Testis (tissue), 3 donors: ENCODE data around the gene AGXT. TPM values are rescaled to one million over a fixed set of nuclear protein-coding genes. Genes with fewer than 3 reads are reported as not detected.

Experiments
- DNase-seq: peaks from one replicate; pipeline ENCODE4 v3.0.0-alpha.2; 2019
- H3K27ac ChIP-seq, 2 donors: fragments of 200-600 bp; sonication (generic); one replicate each; pipeline ENCODE4 v1.5.1; 2019
- H3K27me3 ChIP-seq: fragments of 200-600 bp; sonication (generic); one replicate; pipeline ENCODE4 v1.5.1; 2019
- H3K36me3 ChIP-seq: fragments of 200-600 bp; sonication (generic); one replicate; pipeline ENCODE4 v1.5.1; 2017; ENCODE audit warnings: low read depth; ENCODE audit errors: missing control alignments
- H3K4me1 ChIP-seq: fragments of 200-600 bp; sonication (generic); one replicate; pipeline ENCODE4 v1.5.1; 2019
- H3K4me3 ChIP-seq, 2 donors: fragments of 200-600 bp; sonication (generic); one replicate each; pipeline ENCODE4 v1.5.1; 2017 to 2019
- H3K9me3 ChIP-seq: fragments of 200-600 bp; sonication (generic); one replicate; pipeline ENCODE4 v1.5.1; 2017
- POLR2A ChIP-seq: fragments of 450-650 bp; IDR thresholded peaks from one replicate; pipeline ENCODE4 v1.6.1; 2017; ENCODE audit warnings: antibody characterized with exemption, mild to moderate bottlenecking, moderate library complexity
- WGBS, 2 donors: methylation state at CpG; one replicate each; pipeline ENCODE4 v1.1.5; 2018; 5-methylcytosine and 5-hydroxymethylcytosine counted together
- intact Hi-C: fragments of 100-400 bp; cut with DNase I; formaldehyde crosslinking; loops from one replicate; pipeline ENCODE4 v1.15.1; 2023; ENCODE audit warnings: low total_unique reads
- polyA plus RNA-seq: library from polyadenylated mRNA; stranded (reverse); fragments of 350-450 nt; fragmentation: Illumina TruSeq; extraction: RNeasy Lipid Tissue Mini Kit (QIAGEN cat#74804); gene quantifications from one replicate; pipeline ENCODE4 v1.2.3, GENCODE V29; 2014; ENCODE audit warnings: low read depth, low replicate concordance; ENCODE audit not compliant: insufficient read depth
- total RNA-seq, 2 donors: library from RNA; depleted of rRNA; stranded (reverse); fragments of >200 nt; gene quantifications; one replicate each; pipeline ENCODE4 v1.2.3, GENCODE V29; 2016
- TF ChIP-seq, protein P1 (sequence below), 3 experiments: fragments of 450-650 bp in 2 of 3; fragments of 200-600 bp in 1 of 3; sonication (generic) in 1 of 3; IDR thresholded peaks; one replicate each; pipeline ENCODE4 v1.5.1; 2016 to 2019; ENCODE audit warnings: antibody characterized with exemption in 3 of 3, mild to moderate bottlenecking in 2 of 3, moderate library complexity in 1 of 3

AGXT gene
- total and polyA plus RNA-seq, 3 donors from 2014 or later = 0.24 to 0.51 TPM; not detected in 1

DNA sequence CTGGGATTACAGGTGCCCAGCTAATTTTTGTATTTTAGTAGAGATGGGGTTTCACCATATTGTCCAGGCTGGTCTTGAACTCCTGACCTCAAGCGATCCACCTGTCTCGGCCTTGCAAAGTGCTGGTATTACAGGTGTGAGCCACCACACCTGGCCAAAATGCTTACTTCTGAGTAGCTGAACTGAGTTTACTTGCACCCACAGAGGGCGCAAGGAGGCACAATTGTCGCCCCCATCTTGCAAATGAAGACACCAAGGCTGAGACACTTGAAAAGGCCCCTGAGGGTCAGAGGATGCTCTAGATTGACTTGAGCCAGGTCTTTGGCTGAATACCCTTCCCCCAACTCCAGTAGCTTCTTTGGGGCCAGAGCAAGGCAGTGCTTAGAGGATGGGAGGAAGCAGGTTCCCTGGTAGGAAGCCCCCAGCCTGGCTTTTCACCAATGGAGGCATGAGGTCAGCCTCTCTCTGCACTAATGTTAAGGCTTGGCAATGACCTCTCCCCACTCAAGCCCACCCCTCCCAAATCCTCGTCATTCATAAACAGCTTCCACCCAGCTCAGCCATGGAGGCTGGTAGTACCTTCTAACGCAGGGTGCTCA, 34.1 kb upstream of the AGXT start:
- no peaks in the 10 kb centered on the region for H3K9me3 ChIP-seq
- no peak for DNase-seq
- no peak for TF ChIP-seq POLR2A
- TF ChIP-seq, protein P1, sequence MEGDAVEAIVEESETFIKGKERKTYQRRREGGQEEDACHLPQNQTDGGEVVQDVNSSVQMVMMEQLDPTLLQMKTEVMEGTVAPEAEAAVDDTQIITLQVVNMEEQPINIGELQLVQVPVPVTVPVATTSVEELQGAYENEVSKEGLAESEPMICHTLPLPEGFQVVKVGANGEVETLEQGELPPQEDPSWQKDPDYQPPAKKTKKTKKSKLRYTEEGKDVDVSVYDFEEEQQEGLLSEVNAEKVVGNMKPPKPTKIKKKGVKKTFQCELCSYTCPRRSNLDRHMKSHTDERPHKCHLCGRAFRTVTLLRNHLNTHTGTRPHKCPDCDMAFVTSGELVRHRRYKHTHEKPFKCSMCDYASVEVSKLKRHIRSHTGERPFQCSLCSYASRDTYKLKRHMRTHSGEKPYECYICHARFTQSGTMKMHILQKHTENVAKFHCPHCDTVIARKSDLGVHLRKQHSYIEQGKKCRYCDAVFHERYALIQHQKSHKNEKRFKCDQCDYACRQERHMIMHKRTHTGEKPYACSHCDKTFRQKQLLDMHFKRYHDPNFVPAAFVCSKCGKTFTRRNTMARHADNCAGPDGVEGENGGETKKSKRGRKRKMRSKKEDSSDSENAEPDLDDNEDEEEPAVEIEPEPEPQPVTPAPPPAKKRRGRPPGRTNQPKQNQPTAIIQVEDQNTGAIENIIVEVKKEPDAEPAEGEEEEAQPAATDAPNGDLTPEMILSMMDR (IDR thresholded peaks at IDR 0.05) = no peak
- H3K27me3 ChIP-seq = no peaks in the 10 kb centered on the region
- 90% methylated on average over 5 to 6 of the region's 6 CpGs for WGBS, 2 donors
- no peaks in the 10 kb centered on the region for H3K36me3 ChIP-seq
- intact Hi-C loops = no loop called here
- no peak overlapping the region for H3K4me3 ChIP-seq
- H3K4me1 ChIP-seq = peaks cover 7% of the 10 kb centered on the region
- no peak overlapping the region for H3K27ac ChIP-seq

DNA sequence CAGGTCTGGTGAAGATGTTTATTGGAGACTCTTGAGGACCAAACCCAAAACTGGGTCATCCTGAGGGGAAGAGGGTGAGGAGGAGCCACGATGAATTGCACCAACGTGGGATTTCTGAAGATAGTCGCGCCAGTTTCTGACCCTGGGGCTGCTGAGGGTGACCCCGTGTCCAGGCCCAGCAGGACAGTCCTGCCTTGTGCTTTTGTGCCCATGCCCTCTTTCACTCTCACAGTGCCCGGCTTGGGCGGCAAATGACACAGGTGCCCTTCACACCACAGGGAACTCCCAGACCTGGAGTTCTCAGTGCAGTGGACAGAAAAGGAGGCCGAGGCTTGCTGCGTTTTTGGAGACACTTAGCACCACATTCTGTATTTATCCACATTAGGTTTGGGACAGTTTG, 33.1 kb upstream of the AGXT start:
- H3K4me3 ChIP-seq = no peak overlapping the region
- no peaks in the 10 kb centered on the region for H3K9me3 ChIP-seq
- intact Hi-C loops = no loop called here
- 85 to 93% methylated on average over 7 to 9 of the region's 9 CpGs for WGBS, 2 donors
- no peak for TF ChIP-seq POLR2A
- TF ChIP-seq, protein P1 (IDR thresholded peaks at IDR 0.05) = no peak
- no peak for DNase-seq
- no peaks in the 10 kb centered on the region for H3K36me3 ChIP-seq
- H3K4me1 ChIP-seq = peaks cover 7% of the 10 kb centered on the region
- H3K27me3 ChIP-seq = no peaks in the 10 kb centered on the region
- no peak overlapping the region for H3K27ac ChIP-seq

GRCh38 chr2:240836781-240837467, 31.7 kb upstream of the AGXT start:
- Histone ChIP-seq H3K4me3 (no peak overlapping the region), H3K27ac (no peak overlapping the region), H3K27me3 (no peaks in the 10 kb centered on the region), H3K9me3 (no peaks in the 10 kb centered on the region), H3K36me3 (no peaks in the 10 kb centered on the region), H3K4me1 (peaks cover 7% of the 10 kb centered on the region)
- peak; percentile 65 for DNase-seq
- no peak for TF ChIP-seq POLR2A
- intact Hi-C loops = no loop called here
- WGBS, 2 donors = 61 to 72% methylated on average over 15 to 17 of the region's 17 CpGs

- intact Hi-C loops = no loop called here
- TF ChIP-seq, protein P1 (IDR thresholded peaks at IDR 0.05) = no peak
- TF ChIP-seq POLR2A = no peak
- Histone ChIP-seq H3K4me3 (no peak overlapping the region), H3K27ac (no peak overlapping the region), H3K9me3 (no peaks in the 10 kb centered on the region), H3K27me3 (no peaks in the 10 kb centered on the region), H3K4me1 (peaks cover 7% of the 10 kb centered on the region), H3K36me3 (no peaks in the 10 kb centered on the region)
- no peak for DNase-seq
- 82 to 90% methylated on average over 3 to 4 of the region's 4 CpGs for WGBS, 2 donors
Observed at GRCh38 chr2:240837621-240838020, 31.0 kb upstream of the AGXT start.

DNA sequence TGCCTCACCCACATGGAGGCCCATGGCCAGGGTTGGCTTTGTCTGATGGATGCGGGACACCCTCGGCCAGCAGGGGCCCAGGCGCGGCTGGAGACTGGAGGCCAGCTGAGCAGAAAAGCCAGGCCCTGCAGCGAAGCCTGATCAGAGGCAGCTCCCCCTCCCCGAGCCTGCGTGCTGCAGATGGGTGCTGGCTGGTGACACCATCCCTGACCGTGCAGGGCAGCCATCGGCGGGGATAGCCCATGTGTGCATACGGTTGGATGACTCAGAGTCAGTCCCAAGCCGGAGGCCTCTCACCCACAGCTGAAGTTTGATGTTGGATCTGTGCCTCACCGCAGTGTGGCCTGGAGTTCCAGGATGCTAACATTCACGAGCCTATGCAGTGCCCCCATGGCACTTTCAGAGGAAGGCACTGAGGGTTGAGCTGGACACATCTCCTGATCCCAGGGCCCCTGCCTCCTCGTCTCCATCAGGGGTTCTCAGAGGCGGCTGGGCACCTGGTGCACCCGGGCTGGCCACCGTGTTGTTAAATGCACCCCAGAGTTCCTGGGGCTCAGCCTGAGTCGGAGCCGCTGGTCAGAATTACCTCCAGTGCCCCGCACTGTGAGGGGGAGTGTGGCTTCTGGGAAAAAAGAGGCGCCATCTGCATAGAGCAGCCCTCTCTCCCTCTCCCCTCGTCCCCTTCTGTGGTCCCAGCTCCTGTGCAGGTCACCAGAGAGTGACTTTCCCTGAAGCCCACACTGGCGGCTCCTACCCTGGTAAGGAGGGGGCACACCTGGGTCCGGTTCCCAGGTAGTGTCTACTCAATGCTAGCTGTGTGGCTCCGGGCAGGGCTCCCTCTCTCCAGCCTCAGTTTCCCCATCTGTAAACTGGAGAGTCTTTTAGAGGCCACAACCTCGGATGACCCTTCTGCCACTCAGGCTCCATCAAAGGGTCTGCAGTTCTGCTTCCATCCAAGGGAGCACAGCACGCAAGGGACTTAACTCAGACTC, 29.2 kb upstream of the AGXT start:
- no peak for DNase-seq

More for the DNA sequence above, 29.2 kb upstream of the AGXT start:
- Histone ChIP-seq H3K27ac (no peak overlapping the region), H3K9me3 (no peaks in the 10 kb centered on the region), H3K27me3 (no peaks in the 10 kb centered on the region), H3K4me1 (peaks cover 7% of the 10 kb centered on the region), H3K4me3 (no peak overlapping the region), H3K36me3 (no peaks in the 10 kb centered on the region)
- 87 to 90% methylated on average over 11 to 28 of the region's 28 CpGs for WGBS, 2 donors
- intact Hi-C loops = no loop called here
- TF ChIP-seq POLR2A = no peak
- TF ChIP-seq, protein P1 (IDR thresholded peaks at IDR 0.05) = no peak
